ENCODE results near the gene ESRRG.

Gene ESRRG

DNA sequence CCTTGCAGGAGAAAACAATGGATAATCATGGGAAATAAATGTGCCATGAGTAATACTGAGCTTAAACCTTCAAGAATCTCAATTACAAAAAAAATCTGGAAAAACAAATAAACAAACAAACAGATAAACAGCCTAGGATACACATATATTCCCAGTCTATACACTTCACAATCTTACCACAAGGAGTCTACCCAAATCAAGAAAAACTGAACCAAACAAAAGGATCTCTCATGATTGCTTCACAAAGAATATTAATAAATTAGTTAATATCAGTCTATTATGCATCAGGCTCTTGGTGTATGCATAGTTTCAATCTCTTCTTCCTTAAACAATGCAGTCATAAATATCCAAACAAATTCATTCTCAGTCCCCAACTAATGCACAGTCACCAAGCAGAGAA is 3.2 kb upstream of the ESRRG start:
- TF ChIP-seq GATA2 (IDR thresholded peaks at IDR 0.05; ENCODE audit: low read depth, low read length) (no peak), GATA3 (IDR thresholded peaks at IDR 0.05; ENCODE audit: low read depth, low read length) (no peak)

DNA sequence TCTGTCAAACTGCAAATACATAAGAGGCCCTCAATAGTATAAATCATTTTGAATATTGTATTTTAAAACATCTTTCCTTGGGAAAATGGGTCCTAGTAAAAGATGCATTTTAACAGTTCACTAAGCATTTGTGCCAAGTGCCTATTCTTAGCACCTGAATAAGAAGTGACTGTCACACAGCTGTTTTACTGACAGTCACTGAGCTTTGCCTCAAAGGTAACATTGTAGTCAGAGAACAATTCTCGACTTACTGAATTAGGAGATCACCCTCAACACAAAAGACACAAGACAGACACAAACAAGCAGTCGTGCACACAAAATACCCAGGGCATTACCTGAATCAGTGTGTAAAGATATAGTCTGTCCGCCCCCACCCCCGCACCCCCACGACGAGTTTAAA is 408 bp downstream of the ESRRG start:
- TF ChIP-seq GATA3 (IDR thresholded peaks at IDR 0.05; ENCODE audit: low read depth, low read length): no peak
- TF ChIP-seq GATA2 (IDR thresholded peaks at IDR 0.05; ENCODE audit: low read depth, low read length): no peak

DNA sequence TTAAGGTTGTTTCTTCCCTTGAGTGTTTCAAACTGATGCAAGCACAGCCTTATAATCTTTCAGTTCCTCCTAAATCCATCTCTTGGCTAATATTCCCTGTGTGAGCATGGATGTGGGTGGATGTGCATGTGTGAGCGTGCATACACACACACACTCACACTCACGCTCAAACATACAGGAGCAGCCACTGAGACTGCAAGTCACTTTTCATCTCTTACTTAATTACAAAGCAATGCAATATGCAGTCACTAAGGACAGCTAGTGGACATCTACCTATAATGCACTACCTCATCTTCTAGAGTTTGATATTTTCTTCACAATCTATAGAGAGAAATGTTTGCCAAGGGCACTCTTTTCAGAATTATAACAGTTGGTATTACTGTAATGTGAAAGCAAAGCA is 1.4 kb downstream of the ESRRG start:
- TF ChIP-seq GATA2 (IDR thresholded peaks at IDR 0.05; ENCODE audit: low read depth, low read length) (no peak), GATA3 (IDR thresholded peaks at IDR 0.05; ENCODE audit: low read depth, low read length) (no peak)

DNA sequence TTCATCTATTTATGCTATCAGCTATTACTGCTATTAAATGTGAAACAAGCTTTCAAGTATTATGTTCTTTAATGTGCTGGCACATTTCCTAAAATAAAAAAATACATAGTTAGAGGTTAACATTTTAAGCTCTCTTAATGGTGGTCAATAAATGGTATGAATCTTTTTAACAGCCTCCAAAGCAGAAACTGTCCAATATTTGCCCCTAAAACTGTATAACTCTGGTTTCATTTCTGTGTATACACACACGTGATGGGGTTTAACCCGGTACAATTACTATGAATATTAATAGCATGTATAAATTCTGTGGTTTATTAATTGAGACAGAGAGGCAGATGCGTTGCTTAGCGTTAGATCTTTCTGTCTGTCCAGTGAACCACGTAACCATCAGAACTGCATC is 2.2 kb downstream of the ESRRG start:
- TF ChIP-seq GATA2 (IDR thresholded peaks at IDR 0.05; ENCODE audit: low read depth, low read length) (no peak), GATA3 (IDR thresholded peaks at IDR 0.05; ENCODE audit: low read depth, low read length) (no peak)

DNA sequence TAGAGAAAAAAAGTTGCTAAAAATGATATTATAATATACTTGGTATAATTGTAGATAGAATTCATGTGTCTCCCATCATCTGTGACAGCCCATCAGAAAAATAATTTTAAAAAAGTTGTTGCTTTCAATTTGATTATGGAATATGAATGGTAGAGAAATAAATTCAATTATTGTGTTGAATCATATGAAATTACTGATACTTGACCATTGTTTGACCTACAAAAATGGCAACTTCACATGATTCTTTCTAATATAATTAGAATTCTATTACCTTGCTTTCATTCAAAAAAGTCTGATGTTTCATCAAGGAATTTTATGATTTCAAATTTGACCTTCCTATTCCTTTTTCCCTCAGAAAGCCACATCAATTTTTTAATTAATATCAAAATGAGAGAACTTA is 11.5 kb downstream of the ESRRG start:
- no peak for TF ChIP-seq GATA3 (IDR thresholded peaks at IDR 0.05; ENCODE audit: low read depth, low read length)
- no peak for TF ChIP-seq GATA2 (IDR thresholded peaks at IDR 0.05; ENCODE audit: low read depth, low read length)

DNA sequence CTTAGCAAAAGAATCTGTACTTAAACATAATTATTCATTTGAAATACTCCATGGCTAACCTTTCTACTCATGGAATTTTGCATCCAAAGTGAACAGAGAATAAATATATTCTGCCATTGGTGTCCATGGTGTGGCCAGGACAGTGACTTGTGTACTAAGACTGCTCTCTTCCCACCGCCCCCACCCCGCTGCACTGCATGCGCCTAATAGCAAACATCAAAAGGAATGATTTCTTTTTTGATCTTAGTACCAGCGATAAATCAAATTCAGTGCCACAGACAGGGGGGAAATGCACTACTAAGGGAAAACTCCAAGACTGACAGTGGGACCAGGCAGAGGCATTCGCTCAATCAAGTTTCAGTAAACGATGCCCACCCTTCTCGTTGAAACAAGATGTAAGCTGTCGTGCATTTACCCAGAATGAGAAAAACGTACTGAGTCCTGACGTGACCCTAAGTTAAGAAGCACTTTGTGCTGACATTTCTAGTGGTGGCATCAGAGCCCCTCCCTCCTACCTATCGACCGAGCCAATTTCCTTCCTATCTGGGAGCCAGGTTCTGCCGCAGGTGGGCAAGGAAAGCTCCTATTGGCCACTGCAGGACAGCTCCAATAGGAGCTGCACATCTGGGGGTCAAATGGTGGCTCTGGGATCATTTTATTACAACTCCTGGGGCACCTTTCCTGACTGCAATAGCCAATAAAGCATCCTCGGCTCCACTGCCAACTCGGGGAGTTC is 12.5 kb downstream of the ESRRG start:
- TF ChIP-seq GATA2 (IDR thresholded peaks at IDR 0.05; ENCODE audit: low read depth, low read length) (no peak), GATA3 (IDR thresholded peaks at IDR 0.05; ENCODE audit: low read depth, low read length) (no peak)

DNA sequence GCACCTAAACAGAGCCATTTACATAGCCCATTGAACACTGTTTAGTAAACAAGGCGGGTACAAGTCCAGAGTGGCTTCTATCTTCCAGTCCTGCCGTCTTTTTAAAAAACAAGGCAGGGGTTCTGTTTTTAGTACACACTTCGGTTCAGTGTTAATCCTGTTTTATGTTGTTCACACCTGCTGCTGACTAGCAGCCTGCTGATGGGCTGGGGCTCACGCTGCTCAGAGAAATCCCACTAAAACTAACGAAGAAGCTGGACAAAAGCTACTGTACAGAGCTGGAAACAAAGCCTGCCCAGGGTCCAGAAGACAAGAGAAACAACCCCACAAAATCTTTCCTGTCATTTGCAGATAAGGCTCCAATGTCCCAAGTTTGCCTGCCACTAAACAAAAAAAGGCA is 13.2 kb downstream of the ESRRG start:
- TF ChIP-seq GATA2 (IDR thresholded peaks at IDR 0.05; ENCODE audit: low read depth, low read length): no peak
- TF ChIP-seq GATA3 (IDR thresholded peaks at IDR 0.05; ENCODE audit: low read depth, low read length): no peak

DNA sequence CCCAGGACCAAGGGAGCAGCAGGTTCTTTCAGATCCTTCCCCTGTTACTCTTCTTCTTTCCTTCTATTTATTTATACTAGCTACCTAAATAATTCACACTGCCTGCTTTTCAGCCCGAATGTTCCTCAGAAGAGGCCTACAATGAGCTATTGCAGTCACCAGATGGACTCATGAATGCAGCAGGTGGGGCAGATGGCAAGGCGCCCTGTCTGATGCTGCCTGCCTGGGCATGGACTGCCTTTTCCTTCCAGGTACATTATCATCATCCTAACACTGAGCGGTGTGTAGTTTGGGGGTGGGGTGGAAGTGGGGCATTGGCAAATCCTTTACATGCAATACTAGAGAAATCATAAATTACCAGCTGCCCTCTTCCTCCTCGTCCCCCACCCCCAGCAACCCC is 17.6 kb downstream of the ESRRG start:
- TF ChIP-seq GATA3 (IDR thresholded peaks at IDR 0.05; ENCODE audit: low read depth, low read length) (peak; percentile 17; the same call in 1 of the 2 replicates), GATA2 (IDR thresholded peaks at IDR 0.05; ENCODE audit: low read depth, low read length) (peak; percentile 16; the same call in 1 of the 2 replicates)

DNA sequence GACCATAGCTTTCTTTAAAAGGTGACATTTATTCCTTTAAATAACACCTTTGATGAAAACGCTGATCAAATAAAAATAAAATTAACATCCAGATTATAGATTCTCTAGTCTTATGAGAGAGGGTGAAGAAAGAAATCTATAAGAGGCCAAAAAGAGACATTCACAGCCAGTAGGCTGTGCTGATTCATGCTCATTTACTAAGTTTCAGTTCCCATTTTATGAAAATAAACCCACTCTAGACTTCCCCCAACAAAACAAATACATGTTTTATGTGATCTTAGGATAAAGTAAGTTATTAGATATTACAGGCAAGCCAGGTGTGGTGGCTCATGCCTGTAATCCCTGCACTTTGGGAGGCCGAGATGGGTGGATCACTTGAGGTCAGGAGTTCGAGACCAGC is 21.1 kb downstream of the ESRRG start:
- TF ChIP-seq GATA2 (IDR thresholded peaks at IDR 0.05; ENCODE audit: low read depth, low read length) (no peak), GATA3 (IDR thresholded peaks at IDR 0.05; ENCODE audit: low read depth, low read length) (no peak)

DNA sequence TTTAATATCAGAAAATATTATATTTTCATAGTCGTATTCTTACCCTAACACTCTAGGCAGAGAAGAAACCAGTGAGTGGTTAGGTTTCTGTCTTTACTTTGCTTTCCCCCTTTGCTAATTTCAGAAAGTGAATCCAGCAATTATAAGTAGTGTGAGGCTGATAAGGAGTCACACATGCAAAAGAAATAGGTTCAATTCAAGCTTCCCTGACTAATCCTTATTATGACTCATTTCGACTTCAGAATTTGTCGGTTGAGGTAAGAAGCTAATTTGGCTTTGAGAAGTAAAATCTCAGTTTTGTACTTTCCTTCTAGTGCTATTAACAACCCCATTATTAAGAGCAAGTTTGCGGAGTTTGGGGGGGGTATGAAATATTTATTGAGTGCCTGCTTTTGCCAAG is 22.4 kb downstream of the ESRRG start:
- TF ChIP-seq GATA2 (IDR thresholded peaks at IDR 0.05; ENCODE audit: low read depth, low read length) (no peak), GATA3 (IDR thresholded peaks at IDR 0.05; ENCODE audit: low read depth, low read length) (no peak)

DNA sequence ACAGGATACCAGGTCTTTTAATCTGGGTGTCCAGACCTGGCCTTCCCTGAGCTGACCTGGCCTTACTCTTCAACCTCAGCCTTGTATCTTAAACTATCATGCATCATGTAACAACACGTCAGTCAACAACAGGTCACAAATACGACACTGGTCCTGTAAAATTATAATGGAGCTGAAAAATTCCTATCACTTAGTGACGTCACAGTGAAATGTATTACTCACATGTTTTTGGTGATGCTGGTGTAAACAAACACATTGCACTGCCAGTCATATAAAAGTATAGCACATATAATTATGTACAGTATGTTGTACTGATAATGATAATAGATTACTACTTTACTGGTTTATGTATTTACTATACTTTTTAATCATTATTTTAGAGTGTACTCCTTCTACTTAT is 31.5 kb downstream of the ESRRG start:
- TF ChIP-seq GATA2 (IDR thresholded peaks at IDR 0.05; ENCODE audit: low read depth, low read length): no peak
- no peak for TF ChIP-seq GATA3 (IDR thresholded peaks at IDR 0.05; ENCODE audit: low read depth, low read length)

DNA sequence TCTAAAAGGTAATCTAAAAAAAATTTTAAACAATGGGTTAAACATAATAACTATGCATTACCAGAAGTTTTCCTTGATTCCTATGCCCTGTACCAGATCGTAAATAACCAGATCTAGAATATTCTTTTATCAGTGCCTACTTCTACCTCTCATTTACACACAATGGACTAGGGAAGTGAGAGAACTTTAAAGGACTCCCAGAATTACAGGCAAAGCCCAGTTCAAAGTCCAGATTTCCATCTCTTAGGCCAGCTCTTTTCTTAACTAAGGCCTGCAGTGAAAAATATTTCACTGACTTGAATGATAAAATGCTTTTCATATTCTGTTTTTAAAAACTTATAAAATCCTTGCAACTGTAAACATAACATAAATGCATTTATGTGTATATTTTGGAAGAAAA is 32.6 kb downstream of the ESRRG start:
- TF ChIP-seq GATA3 (IDR thresholded peaks at IDR 0.05; ENCODE audit: low read depth, low read length) (no peak), GATA2 (IDR thresholded peaks at IDR 0.05; ENCODE audit: low read depth, low read length) (no peak)

DNA sequence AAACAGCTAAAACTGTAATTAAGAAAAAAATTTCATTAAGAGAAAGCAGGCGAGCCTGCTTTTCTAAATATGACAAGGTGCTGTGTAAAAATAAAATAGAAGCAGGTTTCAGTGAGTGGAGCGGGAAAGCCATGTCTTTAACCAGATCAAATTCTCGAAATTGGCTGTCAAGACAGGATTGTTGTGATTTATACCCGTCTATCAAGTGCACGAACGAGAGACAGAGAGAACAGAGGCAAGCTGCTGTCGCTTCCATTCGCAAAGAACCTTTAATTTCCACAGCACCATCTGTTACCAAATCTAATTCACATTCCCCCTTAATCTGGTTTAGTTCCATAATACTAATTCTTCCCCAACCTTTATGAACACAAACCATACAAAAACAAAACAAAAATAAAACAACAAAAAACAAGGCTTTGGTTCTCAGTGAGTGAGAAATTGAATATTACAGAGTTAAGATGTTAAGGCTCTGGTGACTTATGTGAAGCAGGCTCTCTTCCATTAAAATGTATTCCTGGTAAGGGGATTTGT is 35.0 kb downstream of the ESRRG start:
- no peak for TF ChIP-seq GATA2 (IDR thresholded peaks at IDR 0.05; ENCODE audit: low read depth, low read length)
- TF ChIP-seq GATA3 (IDR thresholded peaks at IDR 0.05; ENCODE audit: low read depth, low read length): no peak

DNA sequence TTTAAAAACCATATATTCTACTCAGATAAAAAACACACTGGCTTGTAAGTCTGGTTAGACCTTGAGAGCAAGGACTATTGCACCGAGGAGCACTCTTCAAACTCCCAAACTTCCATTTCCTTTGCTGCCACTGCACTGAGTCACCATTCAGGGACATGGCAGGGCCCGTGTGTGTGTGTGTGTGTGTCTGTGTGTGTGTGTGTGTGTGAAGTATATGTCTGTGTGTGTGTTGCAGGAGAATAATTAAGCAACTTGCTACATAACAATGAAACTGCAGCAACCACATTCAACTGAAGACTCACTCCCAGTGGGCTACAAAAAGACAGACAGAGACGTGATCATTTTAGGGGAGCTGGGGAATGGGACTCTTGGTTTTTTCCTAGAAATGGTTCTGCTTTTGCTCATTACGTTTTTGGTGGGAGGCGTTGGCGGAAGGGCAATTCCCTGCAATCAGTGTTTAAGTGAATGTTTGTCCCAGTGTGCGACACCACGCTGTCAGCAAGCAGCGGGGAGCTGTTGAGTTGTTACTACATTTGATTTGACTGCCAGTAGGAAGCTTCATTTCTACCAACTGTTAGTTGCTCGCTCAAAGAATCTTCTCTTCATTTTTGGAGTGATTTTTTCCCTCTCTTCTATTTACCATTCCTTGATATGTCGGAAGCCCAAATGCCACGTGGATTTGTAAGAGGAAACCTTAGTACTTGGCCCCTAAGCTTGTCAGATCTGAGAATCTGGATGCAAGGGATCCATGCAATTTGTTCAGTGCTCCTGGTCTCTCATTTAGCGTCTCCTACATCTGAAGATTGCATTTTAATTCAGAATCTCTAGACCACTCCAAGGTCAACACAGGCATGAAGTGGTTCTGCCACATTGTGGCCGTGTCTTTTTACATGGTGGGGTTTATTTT is 36.1 kb downstream of the ESRRG start:
- TF ChIP-seq GATA3 (IDR thresholded peaks at IDR 0.05; ENCODE audit: low read depth, low read length): no peak
- no peak for TF ChIP-seq GATA2 (IDR thresholded peaks at IDR 0.05; ENCODE audit: low read depth, low read length)

DNA sequence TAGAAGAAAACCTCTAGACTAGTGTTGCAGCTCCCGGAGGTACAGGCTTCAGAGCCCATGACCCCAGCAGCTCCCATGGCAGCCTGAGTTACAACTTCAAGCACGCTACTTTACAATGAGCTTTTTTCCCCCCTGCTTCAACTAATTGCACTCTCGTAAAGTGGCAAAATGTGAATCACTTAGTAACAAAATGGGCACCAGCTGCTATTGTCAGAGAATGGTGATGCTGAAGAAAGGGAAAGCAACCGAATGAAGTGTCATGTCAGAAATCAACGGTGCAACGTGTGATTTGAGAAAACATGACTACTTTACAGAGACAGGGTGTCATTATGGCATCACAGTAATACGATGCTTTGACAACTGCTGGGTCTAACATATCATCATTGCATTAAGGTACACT is 40.5 kb downstream of the ESRRG start:
- TF ChIP-seq GATA2 (IDR thresholded peaks at IDR 0.05; ENCODE audit: low read depth, low read length) (no peak), GATA3 (IDR thresholded peaks at IDR 0.05; ENCODE audit: low read depth, low read length) (no peak)

Measured in SH-SY5Y (cell line).